CD1c-positive myeloid dendritic cell (primary cell): Measurements from ENCODE around the gene SLC35B1.

ENCODE experiments used
- DNase-seq: peaks from one replicate; pipeline ENCODE4 v3.0.0-alpha.2; 2016; ENCODE audit errors: extremely low spot score

Gene SLC35B1

GRCh38 chr17:49670641-49671040 is 37.1 kb downstream of the SLC35B1 start:
- no peak for DNase-seq

GRCh38 chr17:49670002-49670401 is 37.8 kb downstream of the SLC35B1 start:
- DNase-seq, result no peak

GRCh38 chr17:49667854-49668253 is 39.9 kb downstream of the SLC35B1 start:
- DNase-seq, result peak; percentile 11

GRCh38 chr17:49664706-49665211 is 43.0 kb downstream of the SLC35B1 start:
- DNase-seq, result no peak

GRCh38 chr17:49659661-49660382 is 47.9 kb downstream of the SLC35B1 start:
- no peak for DNase-seq

- no peak for DNase-seq
Measured at GRCh38 chr17:49656247-49656646, 51.5 kb downstream of the SLC35B1 start.
